ENCODE measurements around the gene TBX15. TPM values are rescaled to one million over a fixed set of nuclear protein-coding genes. Genes with fewer than 3 reads are reported as not detected.

TBX15 gene
- total and polyA plus RNA-seq, 11 donors = 0.19 to 1.8 (median 0.63) TPM

GRCh38 chr1:118866330-118866729 lies 121.8 kb downstream of the TBX15 start:
- no peaks in the 10 kb centered on the region for H3K36me3 ChIP-seq
- TF ChIP-seq POLR2A (IDR thresholded peaks at IDR 0.05) (no peak), CTCF (IDR thresholded peaks at IDR 0.05) (no peak)
- 68 to 84% (median 77%) methylated on average over 6 of the region's 6 CpGs for WGBS, 4 donors
- H3K4me3 ChIP-seq = no peak overlapping the region
- H3K4me1 ChIP-seq = no peaks in the 10 kb centered on the region
- intact Hi-C loops (cut with DNase I) = no loop called here
- no peak for ATAC-seq
- H3K27me3 ChIP-seq = no peaks in the 10 kb centered on the region
- H3K9me3 ChIP-seq = no peaks in the 10 kb centered on the region
- H3K27ac ChIP-seq = no peak overlapping the region
- no peak for DNase-seq

- Histone ChIP-seq H3K4me1 (no peaks in the 10 kb centered on the region), H3K36me3 (no peaks in the 10 kb centered on the region), H3K27me3 (no peaks in the 10 kb centered on the region), H3K27ac (no peak overlapping the region), H3K9me3 (no peaks in the 10 kb centered on the region), H3K4me3 (no peak overlapping the region)
- intact Hi-C loops (cut with DNase I) = no loop called here
- no peak for ATAC-seq
- 76 to 82% (median 81%) methylated on average over 3 of the region's 3 CpGs for WGBS, 4 donors
- no peak for DNase-seq
- no peak for TF ChIP-seq POLR2A (IDR thresholded peaks at IDR 0.05)
- TF ChIP-seq CTCF (IDR thresholded peaks at IDR 0.05) = no peak
Measured at GRCh38 chr1:118863688-118864087, 124.5 kb downstream of the TBX15 start.

- TF ChIP-seq CTCF (IDR thresholded peaks at IDR 0.05) (no peak), POLR2A (IDR thresholded peaks at IDR 0.05) (no peak)
- intact Hi-C loops (cut with DNase I) = no loop called here
- H3K27me3 ChIP-seq = no peaks in the 10 kb centered on the region
- no peaks in the 10 kb centered on the region for H3K36me3 ChIP-seq
- no peak for ATAC-seq
- no peak overlapping the region for H3K27ac ChIP-seq
- H3K9me3 ChIP-seq = no peaks in the 10 kb centered on the region
- WGBS, 4 donors = 68 to 72% (median 70%) methylated on average over 2 of the region's 2 CpGs
- no peak overlapping the region for H3K4me3 ChIP-seq
- DNase-seq = no peak
- no peaks in the 10 kb centered on the region for H3K4me1 ChIP-seq
Measured at GRCh38 chr1:118862755-118863154, 125.4 kb downstream of the TBX15 start.

GRCh38 chr1:118861216-118861615 lies 126.9 kb downstream of the TBX15 start:
- no peaks in the 10 kb centered on the region for H3K27me3 ChIP-seq
- TF ChIP-seq CTCF (IDR thresholded peaks at IDR 0.05) = no peak
- TF ChIP-seq POLR2A (IDR thresholded peaks at IDR 0.05) = no peak
- H3K27ac ChIP-seq = no peak overlapping the region
- H3K36me3 ChIP-seq = no peaks in the 10 kb centered on the region
- H3K9me3 ChIP-seq = no peaks in the 10 kb centered on the region
- intact Hi-C loops (cut with DNase I) = no loop called here
- H3K4me1 ChIP-seq = no peaks in the 10 kb centered on the region
- no peak for ATAC-seq
- H3K4me3 ChIP-seq = no peak overlapping the region
- no peak for DNase-seq
